GM21737 (cell line): ENCODE measurements around the gene SRSF7.
"Not testable (repeated sequence)": the region's sequence is repeated elsewhere in the genome, so short reads cannot be mapped to it uniquely, and the experiment has no call there.

Experiments used
- ATAC-seq: cut with Tn5 transposase; IDR thresholded peaks from one replicate; pipeline ENCODE4 v1.9.1; 2021; ENCODE audit warnings: mild to moderate bottlenecking, moderate library complexity; ENCODE audit not compliant: unreplicated experiment

Gene SRSF7

DNA sequence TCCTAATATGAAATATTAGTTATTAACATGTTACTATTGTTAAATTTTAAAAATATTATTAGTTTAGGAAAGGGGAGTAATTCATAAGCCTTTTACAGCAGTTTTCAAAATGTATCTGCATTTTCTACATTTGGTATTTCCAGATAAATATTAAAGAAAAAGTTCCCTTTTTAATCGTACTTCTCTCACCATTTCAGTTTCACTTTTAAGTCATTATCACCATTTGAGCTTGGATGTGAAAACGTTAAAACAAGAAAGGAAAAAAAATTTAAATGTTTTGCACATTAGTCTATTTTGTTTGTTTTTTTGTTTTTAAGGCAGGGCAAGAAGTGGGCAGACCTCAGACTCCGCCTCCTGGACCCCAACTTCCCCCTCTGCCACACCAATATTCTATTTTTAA, 3.3 kb upstream of the SRSF7 start:
- ATAC-seq: no peak

- no peak for ATAC-seq
These were observed 2.9 kb upstream of the SRSF7 start for GRCh38 chr2:38754049-38754448.

DNA sequence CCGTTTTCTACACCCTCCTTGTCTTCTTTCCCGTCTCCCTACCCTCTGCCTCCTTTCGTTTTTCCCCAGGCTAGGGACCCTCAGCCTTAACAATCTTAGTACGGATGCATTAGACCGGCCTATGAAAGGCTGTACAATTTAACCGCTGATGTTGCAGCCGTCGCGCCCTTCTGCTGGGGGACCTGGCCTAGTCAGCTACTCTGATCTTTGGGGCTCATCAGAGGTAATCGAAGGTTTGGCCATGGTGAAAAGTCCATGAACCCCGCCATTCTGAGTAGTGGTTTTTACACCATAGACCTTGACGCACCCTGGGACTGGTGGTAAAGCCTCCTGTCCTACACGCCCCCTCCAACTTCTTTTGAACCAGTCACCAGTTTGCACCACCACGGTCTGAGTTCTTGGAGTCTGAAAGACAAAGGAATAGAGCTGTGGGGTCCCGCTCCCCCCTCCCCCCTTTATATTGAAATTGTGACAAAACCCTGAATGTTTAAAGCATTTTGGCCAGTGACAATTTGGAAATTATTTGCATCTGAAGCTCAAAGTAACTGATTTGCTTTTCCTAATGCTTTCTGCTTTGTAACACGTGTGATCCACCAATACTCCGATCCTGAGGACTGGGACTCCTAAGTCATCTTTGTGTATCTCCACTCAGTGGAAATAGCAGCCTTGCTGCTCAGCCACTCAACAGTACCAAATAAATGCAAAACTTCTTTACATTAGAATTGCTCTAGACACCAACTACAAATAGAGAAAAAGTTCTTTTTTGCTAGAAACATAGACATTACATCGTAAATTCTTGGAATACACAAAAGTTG, 642 bp upstream of the SRSF7 start:
- no peak for ATAC-seq

DNA sequence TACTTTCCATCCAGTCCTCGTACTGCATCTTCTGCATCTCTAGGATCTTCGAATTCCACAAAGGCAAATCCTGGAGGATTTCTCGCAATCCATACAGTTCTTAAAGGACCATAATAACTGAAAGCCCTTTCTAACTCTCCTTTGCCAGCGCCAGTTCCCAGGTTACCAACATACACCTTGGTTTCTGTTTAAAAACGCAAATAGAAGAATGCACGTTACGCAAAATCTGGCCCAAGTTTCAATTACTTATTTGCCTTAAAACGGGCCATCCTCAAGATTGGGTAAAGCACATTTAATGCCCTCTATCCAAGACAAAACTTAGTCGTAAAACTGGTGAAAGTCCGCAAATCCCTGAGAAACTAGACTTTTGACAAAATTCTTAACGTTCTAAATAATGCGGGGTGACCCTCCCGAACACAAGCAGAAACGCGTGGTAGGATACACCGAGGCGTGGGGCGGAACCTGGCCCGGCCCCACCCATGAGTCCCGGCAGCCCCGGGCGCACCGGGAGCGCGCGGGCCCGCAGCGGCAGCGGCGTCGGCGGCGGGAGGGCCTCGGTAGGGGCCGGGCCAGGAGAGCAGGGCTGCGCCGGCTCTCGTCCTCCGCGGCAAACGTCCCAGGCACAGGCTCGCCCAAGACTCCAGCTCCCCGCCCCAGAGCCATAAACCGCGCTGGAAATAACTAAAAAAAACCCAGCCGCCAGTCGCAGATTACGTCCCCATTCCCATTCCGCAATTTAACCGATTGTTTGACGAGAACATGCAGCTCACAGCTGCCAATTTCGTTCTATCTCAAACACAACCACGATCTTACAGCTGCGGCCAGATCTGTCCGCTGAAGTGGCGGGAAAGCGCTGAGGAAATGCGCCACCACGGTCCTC, 910 bp downstream of the SRSF7 start:
- ATAC-seq: peak; percentile 41

GRCh38 chr2:38748943-38749804, 2.0 kb downstream of the SRSF7 start:
- no peak for ATAC-seq

DNA sequence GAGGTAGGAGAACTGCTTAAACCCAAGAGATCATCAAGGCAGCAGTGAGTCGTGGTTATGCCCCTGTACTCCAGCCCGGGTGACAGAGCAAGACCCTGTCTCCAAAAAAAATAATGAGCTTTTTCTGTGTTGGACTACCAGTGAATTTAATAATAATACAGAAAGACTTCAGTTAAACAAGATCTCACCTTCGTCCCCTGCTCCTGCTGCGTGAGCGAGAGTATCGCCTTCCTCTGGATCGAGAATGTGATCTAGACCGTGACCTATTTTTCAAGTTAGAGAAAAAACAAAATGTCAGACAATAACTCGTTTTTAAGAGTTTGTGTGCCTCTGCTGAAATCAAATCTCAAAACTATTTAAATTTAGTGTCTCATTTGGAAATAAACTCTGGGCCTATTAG, 2.8 kb downstream of the SRSF7 start:
- ATAC-seq: no peak

DNA sequence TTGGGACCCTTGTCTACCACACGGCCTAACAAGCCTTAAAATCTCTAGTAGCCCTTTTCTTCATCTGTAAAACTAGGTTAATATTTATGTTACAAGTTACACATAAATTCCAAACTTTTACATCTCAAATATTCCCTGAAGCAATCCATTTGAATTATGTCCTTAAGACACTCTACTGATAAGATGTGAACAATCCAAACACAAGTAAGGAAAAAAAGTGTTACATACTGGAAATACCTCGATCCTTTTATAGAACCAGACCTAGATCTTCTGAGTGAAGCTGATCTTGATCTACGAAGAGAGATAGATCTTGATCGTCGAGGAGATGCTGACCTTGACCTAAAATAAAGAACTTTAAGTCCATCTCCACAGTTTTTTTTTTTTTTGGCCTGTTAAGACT, 3.3 kb downstream of the SRSF7 start:
- no peak for ATAC-seq

- no peak for ATAC-seq
These were observed 4.1 kb downstream of the SRSF7 start for GRCh38 chr2:38747007-38747424.

DNA sequence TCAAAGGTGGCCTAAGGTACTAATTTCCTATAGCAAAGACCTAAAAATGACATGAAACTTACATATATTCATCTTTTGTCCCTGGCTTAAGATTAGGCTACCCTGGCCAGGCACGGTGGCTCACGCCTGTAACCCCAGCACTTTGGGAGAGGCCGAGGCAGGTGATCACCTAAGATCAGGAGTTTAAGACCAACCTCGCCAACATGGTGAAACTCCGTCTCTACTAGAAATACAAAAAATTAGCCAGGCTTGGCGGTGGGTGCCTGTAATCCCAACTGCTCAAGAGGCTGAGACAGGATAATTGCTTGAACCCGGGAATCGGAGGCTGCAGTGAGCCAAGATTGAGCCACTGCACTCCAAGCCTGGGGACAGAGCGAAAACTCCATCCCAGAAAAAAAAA, 5.9 kb downstream of the SRSF7 start:
- no peak for ATAC-seq

GRCh38 chr2:38744399-38744780, 6.8 kb downstream of the SRSF7 start:
- ATAC-seq: no peak

DNA sequence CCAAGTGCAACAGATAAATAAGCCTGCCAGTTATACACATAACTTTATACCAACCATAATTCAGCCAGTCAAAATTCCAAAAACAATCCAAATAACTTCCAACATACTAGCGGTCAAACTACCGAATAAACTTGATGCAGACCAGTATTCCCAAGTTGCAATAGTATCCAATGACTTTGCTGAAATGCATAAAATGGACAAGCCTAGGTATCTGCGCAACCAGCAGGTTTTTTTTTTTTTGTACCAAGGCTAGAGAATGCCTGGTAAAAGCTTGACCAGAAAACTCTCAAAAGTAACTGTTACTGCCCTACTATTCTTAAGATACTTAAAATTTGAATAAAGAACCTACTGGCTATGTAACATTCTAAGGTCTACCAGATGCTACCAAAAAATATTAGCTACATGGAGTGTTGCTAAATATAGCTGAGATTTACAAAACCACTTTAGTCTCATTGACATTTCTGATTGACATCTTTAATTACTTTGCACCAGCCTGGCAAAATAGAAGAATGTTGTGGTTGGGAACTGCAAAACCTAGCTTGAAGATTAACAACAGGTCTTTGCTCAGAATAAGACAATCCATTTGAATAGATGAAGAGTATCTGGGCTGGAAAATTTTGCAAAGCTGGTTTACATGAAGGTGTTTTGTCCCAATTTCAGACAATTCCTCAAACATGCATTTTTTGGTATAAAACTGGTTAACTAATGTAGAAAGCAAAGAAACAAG, 7.3 kb downstream of the SRSF7 start:
- ATAC-seq: no peak

GRCh38 chr2:38742797-38743559, 8.2 kb downstream of the SRSF7 start:
- no peak for ATAC-seq

DNA sequence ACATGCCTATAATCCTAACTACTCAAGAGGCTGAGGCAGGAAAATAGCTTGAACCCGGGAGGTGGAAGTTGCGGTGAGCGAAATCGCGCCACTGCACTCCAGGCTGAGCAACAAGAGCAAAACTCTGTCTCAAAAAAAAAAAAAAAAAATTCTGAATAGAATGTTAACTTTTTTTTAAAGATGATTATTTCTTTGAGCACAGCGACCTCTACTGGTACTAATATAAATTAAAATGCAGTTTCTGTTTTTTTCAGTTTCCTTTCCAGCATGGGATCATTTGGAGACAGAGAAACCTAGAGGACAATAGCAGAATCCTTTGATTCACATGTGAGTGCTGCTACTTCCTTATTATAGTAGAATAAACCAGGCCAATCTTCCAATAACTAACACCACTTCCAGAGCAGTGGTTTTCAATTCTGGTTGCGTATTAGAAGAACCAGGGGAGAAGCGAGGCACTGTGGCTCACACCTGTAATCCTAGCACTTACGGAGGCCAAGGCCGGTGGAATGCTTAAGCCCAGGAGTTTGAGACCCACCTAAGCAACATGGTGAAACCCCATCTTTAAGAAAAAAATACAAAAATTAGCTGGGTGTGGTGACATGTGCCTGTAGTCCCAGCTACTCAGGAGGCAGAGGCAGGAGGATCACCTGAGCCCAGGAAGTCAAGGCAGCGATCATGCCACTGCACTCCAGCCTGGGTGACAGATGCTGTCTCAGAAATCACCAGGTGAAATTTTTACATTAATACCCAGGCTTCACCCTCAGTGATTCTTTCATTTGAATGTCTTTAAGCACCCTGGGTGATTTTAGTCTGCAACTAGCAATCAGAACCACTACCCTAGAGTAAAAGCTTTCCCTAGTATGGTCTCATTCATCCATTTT, 10.1 kb downstream of the SRSF7 start:
- ATAC-seq: no peak

- no peak for ATAC-seq
These were observed 11.6 kb downstream of the SRSF7 start for GRCh38 chr2:38739524-38739923.

- no peak for ATAC-seq
These were observed 13.2 kb downstream of the SRSF7 start for GRCh38 chr2:38737925-38738324.

DNA sequence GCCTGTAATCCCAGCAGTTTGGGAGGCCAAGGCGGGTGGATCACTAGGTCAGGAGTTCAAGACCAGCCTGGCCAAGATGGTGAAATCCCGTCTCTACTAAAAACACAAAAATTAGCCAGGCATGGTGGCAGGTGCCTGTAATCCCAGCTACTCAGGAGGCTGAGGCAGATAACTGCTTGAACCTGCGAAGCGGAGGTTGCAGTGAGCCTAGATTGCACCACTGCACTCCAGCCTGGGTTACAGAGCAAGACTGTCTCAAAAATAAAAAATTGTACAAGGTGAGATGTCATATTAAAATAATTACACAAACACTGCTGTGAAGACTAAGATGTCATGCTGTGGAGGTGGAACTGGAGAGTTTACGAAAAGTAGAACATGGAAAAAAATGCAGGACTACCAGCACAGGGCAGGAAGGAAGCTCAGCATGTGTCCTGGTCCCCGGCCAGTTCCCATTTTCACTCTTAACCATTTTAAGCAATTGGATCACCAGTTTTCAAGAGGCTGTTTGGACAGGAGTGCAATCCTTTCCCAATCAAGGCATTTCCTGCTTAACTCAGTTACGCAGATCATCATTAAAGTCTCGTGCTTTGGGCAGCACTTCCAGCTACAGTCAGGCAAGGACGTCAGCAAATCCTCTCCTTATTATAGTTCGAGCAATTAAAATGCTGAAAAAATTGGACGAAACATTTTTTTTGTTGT, 14.0 kb downstream of the SRSF7 start:
- not testable (repeated sequence) for ATAC-seq

DNA sequence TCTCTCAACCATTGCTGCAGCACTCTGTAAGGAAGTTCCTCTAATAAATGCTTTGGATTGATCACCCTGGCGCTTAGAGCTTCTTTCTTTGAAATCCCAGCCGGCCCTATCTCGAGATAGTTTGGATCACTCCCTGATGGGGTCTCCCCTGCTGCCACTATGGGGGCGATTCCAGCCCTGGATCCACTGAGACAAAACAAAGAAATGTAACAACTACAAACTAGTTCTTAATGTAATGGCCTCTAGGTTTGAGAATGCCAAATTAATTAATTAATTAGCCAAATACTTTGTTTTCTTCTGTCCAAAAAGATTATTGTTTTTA, 15.2 kb downstream of the SRSF7 start:
- ATAC-seq: no peak

- ATAC-seq: no peak
These were observed 16.7 kb downstream of the SRSF7 start for GRCh38 chr2:38734299-38735058.
